B cell (primary cell): Measurements from ENCODE around the gene TSKS.

Source experiments
- CTCF ChIP-seq: fragments of 200-600 bp; IDR thresholded peaks from one replicate; pipeline ENCODE4 v1.8.0; 2022; ENCODE audit warnings: antibody characterized with exemption, mild to moderate bottlenecking
- EZH2 ChIP-seq: IDR thresholded peaks from 2 replicates; pipeline ENCODE4 v1.6.1; 2012; ENCODE audit warnings: borderline replicate concordance, low read depth, mild to moderate bottlenecking, moderate library complexity, low read length; ENCODE audit not compliant: insufficient read depth, poor library complexity, severe bottlenecking

- TF ChIP-seq CTCF (no peak), EZH2 (no peak)
Measured at GRCh38 chr19:49786376-49786820, 23.3 kb upstream of the TSKS start.
